GM19455 (cell line): ENCODE data around the gene GPR141.

Experiments used
- ATAC-seq: cut with Tn5 transposase; IDR thresholded peaks from one replicate; pipeline ENCODE4 v1.9.1; 2021; ENCODE audit not compliant: unreplicated experiment

GPR141 gene

GRCh38 chr7:37683246-37684120 lies at the start of gene GPR141:
Gene GPR141 (plus strand): TSS chr7:37683766. CDS start chr7:37740394, 56,628 bp downstream.
- ATAC-seq = peak; percentile 91

GRCh38 chr7:37635346-37635745 lies 48.2 kb upstream of the GPR141 start:
- ATAC-seq = no peak

DNA sequence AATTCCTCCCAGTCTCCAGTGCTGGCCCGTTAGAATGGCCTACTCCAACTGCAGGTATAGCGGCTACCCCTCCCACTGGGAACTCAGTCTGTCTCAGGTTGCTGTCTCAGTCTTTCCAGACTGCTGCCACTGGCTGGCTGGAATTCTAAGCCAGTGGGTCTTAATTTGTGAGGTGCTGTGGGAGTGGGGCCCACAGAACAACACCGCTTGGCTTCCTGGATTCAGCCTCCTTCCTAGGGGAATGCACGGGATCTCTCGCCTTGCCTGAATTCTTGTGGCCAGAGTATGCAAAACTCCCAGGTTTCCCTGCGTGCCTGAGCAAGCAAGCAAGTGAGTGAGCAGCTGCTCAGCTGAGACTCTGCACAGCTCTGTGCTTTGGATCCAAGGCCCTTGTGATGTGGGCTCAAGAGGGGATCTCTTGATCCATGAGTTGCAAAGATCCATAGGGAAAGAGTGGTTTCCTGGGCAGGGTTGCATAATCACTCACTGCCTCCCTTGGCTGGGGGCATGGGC lies 41.5 kb upstream of the GPR141 start:
- ATAC-seq = no peak

DNA sequence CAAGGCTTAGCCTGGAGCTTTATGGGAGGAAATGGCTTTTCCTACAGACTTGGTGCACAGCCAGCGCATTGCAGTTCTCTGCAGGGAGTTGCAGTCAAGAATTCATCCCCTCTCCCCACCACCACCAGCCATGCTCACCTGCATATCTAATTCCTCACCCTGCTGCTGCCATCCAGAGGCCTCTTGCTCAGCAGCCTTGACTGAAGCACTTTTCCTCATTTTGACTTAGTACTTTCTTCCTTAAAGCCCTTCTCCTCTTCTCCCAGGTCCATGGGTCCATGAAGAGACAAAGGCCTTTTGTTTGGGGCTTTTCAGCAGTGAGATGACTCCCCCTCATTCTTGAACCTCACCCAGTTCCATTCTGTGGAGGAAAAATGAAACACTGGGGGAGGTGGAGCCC lies 39.7 kb upstream of the GPR141 start:
- no peak for ATAC-seq

DNA sequence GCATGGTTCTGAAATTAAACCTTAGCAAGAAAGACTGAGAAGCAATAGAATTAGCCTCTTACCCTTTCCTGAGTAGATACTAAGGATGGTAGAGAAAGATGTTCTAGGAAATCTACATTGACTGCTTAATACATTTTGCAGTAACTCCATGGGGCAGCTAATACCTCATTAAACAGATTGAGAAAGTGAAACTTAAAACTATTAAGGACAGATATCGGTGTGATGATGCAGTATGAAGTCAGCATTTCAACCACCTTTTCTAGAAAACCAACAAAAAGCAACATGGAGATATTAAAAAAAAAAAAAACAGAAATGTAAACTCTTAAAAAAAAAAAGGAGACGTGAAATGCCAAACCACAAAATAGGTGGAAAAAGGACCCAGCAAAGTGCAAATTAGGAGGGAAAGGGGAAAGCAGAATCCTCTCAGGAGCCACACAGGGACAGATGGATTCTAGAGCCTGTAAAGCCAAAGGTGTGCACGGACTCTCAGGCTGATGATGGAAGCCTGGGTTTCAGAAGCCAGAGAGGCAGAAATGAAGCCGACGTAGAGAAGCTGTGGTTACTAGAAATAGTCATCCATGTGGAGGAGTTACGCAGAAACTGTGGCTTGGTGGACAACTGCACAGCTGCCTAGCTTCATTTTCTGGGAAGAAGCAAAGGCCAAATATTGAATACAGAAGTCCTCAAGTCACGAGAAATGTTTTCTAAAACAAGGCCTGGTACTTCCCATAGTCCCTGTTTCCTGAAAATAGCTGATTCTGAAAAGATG lies 38.1 kb upstream of the GPR141 start:
- peak; percentile 62 for ATAC-seq

DNA sequence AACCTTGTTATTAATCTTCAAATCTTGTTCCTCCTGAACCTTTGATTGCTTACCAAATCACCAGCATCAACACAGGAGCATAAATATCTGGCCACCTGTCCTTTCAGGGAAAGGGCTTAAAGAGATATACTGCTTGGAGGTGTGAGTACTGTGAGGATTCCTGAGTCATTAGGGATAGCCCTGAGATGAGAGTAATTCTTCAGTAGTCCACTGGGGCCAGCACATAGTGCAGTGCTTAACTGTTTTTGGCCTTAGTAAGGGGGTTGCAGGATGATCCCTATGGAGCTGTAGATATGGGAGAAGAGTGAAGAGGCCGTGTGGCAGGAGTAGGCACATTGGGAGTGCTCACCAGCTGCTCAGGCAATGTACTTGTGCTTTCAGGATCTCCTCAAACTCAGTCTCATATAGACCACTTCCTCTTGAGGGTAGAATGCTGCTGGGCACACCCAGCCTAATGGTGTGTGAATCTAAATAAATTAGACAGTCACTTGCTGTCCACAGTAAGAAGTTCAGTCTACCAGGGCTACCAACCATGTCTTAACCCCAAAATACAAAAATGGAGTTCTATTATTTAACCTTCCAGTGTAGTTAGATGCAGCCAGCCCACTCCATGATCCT lies 26.5 kb upstream of the GPR141 start:
- peak; percentile 92 for ATAC-seq

- no peak for ATAC-seq
Measured at GRCh38 chr7:37657816-37658215, 25.8 kb upstream of the GPR141 start.

- ATAC-seq = no peak
Measured at GRCh38 chr7:37659971-37660565, 23.5 kb upstream of the GPR141 start.

DNA sequence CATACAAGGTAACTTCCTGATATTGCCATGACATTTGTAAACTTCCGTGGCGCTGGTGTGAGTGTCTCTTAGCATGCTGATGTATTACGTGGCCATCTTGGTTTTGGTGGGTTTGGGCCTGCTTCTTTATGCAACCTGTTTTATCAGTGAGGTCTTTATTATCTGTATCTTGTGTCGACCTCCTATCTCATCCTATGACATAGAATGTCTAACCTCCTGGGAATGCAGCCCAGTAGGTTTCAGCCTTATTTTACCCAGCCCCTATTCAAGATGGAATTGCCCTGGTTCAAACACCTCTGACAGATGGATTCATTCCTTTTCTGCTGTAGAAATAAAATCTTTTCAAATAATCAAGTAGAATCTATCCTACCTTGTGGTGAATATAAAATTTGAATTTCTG lies 23.0 kb upstream of the GPR141 start:
- ATAC-seq = no peak

DNA sequence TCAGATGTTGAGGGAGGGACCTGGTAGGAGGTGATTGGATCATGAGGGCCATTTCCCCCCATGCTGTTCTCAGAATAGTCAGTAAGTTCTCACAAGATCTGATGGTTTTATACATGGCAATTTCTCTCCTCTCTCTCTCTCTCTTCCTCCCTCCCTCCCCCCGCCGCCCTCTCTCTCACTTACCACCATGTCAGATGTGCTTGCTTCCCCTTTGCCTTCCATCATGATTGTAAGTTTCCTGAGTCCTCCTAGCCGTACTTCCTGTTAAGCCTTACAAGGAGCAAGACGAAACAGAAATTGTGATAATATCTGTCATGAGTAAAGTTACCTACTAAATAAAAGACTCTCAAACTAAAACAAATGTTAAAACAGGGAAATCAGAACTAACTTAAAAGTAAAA lies 19.9 kb upstream of the GPR141 start:
- ATAC-seq = no peak

GRCh38 chr7:37665352-37666022 lies 18.1 kb upstream of the GPR141 start:
- ATAC-seq = no peak

DNA sequence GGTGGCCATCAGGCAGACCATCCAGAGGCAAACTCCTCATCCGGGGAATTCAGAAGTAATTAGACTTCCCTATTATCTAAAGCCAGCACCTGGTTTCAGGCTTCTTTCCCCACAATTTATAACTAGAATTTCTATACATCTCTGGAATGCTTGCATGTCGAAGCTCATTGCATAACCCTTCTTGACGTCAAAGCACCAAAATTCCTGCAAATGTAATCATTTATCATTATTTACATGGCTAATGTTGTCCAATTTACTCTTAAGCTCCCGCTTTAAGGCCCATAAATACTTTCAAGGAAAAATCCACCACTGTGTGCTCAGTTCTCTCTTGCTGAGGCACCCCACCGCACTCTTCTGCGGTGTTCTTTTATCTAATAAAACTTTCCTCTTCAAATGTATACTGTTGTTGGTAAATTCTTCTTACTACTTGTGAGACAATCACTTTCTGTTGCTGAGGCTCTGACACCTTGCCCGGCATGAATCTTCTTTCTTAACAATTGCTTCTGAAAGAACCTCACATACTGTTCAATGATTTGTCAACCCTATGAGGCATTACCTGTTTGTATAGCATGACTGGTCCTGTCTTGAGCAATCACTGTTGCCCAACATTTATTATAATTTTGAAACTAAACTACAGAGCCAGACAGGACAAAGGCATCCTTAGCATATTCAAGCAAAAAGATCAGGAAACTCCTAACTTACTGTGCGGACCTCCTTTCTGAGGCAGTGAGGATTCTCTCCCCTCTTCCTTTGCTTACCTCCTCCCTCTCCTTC lies 17.4 kb upstream of the GPR141 start:
- no peak for ATAC-seq

DNA sequence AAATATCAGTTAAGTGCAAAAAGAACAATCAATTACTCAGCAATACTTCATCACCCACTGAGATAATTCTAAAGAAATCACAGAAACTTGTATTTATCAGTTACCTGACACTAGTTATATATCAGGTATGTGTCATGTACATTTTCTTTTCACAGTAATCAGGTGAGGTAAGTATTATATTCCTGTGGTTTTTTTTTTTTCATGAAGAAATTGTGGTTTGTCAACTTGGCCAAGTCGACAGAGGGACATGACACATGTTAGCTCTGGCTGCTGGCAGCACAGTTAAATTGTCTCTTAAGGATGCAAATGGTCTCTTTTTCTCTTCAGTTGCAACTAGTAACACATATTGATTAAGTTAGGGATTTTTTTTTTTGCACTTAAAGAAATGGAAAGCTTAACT lies 13.7 kb upstream of the GPR141 start:
- ATAC-seq = no peak

DNA sequence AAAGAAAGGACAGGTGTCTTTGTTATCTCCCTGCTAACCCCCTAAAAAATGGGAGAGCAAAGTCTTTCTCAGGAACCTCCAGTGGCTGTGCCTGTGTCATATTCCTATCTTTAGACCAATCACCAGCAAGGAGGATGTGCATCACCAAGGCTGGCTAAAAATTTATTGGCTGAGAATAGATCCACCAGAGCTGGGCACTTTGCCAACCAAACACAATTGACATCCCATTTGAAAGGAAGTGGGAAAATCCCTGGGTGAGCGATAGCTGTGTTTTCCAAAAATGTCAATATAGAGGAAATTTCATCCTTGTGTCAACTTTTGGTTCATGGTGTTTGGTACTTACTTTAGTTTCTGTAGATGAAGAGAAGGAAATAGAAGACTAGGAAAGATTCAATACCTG lies 13.1 kb upstream of the GPR141 start:
- no peak for ATAC-seq

DNA sequence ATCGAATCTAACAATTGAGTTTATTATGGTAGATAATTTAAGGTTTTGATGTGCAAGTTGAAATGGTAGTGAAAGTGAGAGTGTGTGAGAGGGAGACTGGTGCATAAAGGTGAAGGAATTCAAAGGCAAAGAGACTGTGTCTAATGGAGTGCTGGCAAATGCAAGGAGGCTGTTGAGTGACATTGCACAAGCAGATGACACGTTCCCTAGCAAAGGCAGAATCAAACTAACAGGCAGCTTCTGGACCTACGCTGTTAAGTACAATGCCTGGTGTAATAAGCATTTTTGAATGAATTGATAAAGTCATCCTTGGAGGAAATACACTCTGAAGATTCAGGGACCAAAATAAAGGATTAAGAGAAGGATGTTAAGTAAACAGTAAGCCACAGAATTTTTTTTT lies 11.7 kb upstream of the GPR141 start:
- no peak for ATAC-seq

- ATAC-seq = no peak
Measured at GRCh38 chr7:37672926-37673325, 10.6 kb upstream of the GPR141 start.

DNA sequence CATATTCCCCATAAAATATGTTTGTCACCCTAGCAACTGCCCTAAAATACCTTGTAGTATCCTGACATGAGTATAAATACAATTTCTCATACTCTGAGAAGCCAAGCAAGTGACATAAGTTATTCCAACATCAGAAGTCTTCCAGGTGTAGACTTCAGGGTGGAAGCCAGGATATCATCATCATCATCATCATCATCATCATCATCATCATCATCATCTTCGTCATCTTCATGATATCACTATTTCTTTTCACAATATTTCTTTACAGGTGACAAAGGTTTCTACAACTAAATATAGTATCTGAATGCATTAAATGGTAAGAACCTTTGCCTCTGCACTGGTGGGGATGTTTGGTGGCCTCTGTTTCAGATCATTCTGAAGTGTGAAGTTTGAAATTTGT lies 10.0 kb upstream of the GPR141 start:
- ATAC-seq = no peak

- no peak for ATAC-seq
Measured at GRCh38 chr7:37674531-37674930, 9.0 kb upstream of the GPR141 start.

- no peak for ATAC-seq
Measured at GRCh38 chr7:37675749-37676148, 7.8 kb upstream of the GPR141 start.

- no peak for ATAC-seq
Measured at GRCh38 chr7:37684927-37685326, 1.4 kb downstream of the GPR141 start.
